ENCODE results near the gene ZNF778.

ZNF778 gene

DNA sequence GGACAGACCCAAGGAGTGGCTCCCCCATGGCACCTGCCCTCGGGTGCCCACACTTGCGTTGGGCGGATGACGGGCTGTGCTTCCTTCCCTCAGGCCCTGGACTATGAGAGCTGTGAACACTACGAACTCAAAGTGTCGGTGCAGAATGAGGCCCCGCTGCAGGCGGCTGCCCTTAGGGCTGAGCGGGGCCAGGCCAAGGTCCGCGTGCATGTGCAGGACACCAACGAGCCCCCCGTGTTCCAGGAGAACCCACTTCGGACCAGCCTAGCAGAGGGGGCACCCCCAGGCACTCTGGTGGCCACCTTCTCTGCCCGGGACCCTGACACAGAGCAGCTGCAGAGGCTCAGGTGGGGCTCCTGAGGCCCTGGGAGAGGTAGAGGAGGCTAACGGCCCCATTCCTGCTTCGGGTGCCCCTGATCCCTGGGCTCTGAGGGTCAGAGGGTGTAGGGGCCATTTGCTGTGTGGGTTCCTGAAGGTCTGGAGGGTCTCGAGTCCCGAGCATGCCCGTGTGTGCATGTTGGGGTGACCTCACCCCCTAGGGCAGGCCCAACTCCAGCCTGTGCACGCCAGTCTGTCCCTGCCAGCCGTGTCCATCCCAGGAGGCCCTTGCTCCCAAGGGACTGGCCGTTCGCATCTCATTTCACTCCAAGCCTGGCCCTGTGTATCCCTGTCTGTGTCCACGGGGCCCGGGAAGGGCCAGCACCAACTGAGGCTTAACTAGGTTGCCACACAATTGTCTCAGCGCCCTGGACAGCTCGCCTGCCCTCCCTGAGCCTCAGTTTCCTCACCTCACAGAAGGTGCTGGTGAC lies 27.1 kb upstream of the ZNF778 start:
- TF ChIP-seq SIN3A (IDR thresholded peaks at IDR 0.05; ENCODE audit: borderline replicate concordance, insufficient read depth, low read length), result no peak

DNA sequence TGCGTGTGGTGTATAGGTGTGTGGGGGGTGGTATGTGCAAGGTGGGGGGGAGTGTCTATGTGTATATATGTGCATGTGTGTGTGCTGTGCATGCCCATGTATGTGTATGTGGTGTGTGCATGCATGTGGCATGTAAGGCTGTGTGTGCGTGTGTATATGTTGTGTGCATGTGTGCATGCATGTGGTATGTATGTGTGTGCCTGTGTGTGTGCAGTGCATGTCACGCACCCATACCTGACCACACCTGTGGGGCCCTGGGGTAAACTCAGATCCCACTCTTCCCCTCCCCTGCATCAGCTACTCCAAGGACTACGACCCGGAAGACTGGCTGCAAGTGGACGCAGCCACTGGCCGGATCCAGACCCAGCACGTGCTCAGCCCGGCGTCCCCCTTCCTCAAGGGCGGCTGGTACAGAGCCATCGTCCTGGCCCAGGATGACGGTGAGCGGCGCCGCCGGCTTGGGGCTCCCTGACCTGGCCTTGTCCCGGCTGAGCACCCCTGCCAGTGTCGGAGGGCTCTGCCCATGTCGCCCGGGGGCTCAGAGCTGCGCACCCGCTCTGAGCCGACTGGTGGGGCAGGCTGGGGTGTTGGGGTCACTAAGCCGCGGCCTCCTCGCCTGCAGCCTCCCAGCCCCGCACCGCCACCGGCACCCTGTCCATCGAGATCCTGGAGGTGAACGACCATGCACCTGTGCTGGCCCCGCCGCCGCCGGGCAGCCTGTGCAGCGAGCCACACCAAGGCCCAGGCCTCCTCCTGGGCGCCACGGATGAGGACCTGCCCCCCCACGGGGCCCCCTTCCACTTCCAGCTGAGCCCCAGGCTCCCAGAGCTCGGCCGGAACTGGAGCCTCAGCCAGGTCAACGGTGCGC lies 26.2 kb upstream of the ZNF778 start:
- TF ChIP-seq, protein P1, sequence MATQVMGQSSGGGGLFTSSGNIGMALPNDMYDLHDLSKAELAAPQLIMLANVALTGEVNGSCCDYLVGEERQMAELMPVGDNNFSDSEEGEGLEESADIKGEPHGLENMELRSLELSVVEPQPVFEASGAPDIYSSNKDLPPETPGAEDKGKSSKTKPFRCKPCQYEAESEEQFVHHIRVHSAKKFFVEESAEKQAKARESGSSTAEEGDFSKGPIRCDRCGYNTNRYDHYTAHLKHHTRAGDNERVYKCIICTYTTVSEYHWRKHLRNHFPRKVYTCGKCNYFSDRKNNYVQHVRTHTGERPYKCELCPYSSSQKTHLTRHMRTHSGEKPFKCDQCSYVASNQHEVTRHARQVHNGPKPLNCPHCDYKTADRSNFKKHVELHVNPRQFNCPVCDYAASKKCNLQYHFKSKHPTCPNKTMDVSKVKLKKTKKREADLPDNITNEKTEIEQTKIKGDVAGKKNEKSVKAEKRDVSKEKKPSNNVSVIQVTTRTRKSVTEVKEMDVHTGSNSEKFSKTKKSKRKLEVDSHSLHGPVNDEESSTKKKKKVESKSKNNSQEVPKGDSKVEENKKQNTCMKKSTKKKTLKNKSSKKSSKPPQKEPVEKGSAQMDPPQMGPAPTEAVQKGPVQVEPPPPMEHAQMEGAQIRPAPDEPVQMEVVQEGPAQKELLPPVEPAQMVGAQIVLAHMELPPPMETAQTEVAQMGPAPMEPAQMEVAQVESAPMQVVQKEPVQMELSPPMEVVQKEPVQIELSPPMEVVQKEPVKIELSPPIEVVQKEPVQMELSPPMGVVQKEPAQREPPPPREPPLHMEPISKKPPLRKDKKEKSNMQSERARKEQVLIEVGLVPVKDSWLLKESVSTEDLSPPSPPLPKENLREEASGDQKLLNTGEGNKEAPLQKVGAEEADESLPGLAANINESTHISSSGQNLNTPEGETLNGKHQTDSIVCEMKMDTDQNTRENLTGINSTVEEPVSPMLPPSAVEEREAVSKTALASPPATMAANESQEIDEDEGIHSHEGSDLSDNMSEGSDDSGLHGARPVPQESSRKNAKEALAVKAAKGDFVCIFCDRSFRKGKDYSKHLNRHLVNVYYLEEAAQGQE (IDR thresholded peaks at IDR 0.05; ENCODE audit: insufficient read depth in 1 of 2, low read depth in 2 of 2, low read length in 2 of 2), result no peak
- no peak for TF ChIP-seq SIN3A (IDR thresholded peaks at IDR 0.05; ENCODE audit: borderline replicate concordance, insufficient read depth, low read length)
- TF ChIP-seq POLR2AphosphoS5 (IDR thresholded peaks at IDR 0.05; ENCODE audit: low read depth, low read length), result no peak
- TF ChIP-seq FOXP2 (optimal IDR thresholded peaks at IDR 0.05; ENCODE audit: borderline replicate concordance, extremely low read depth, extremely low read length, insufficient read depth), result no peak
- no peak for TF ChIP-seq TAF1 (IDR thresholded peaks at IDR 0.05; ENCODE audit: borderline replicate concordance, insufficient read depth, low read length)

DNA sequence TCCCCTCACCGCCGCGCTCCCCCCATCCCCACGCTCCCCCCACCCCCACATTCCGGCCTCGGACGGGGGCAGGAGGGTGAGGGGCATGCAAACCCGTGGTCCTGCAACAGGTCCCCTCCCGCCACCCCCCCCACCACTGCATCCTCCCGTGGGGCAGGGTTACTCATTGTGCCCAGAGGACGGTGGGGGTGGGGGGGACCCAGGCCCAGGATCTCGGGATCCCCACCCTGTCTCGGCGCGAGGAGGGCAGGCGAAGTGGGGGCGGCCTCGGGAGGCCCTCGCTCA lies 25.7 kb upstream of the ZNF778 start:
- TF ChIP-seq POLR2AphosphoS5 (IDR thresholded peaks at IDR 0.05; ENCODE audit: low read depth, low read length) (no peak), FOXP2 (optimal IDR thresholded peaks at IDR 0.05; ENCODE audit: borderline replicate concordance, extremely low read depth, extremely low read length, insufficient read depth) (no peak), SIN3A (IDR thresholded peaks at IDR 0.05; ENCODE audit: borderline replicate concordance, insufficient read depth, low read length) (no peak), TAF1 (IDR thresholded peaks at IDR 0.05; ENCODE audit: borderline replicate concordance, insufficient read depth, low read length) (no peak)
- TF ChIP-seq, protein P1 (IDR thresholded peaks at IDR 0.05; ENCODE audit: insufficient read depth in 1 of 2, low read depth in 2 of 2, low read length in 2 of 2), result no peak

DNA sequence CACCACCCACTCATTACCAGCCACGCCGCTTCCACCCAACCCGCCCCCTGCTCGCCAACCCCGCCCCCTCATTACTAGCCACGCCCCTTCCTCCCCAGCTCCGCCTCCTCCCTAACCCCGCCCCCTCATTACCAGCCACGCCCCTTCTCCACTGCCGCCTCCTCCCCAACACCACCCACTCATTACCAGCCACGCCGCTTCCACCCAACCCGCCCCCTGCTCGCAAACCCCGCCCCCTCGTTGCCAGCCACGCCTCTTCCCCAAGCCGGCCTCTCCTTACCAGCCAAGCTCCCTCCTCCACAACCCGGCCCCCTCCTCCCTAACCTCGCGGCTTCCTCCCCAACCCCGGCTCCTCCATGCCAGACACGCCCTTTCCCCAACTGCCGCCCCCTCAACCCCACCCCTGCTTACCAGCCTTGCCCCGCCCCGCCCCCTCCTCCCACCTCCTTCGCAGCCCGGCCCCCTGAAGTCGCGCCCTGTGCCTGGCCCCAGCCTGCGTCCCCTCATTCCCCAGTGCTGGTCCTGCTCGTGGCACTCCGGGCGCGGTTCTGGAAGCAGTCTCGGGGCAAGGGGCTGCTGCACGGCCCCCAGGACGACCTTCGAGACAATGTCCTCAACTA lies 24.4 kb upstream of the ZNF778 start:
- TF ChIP-seq TAF1 (IDR thresholded peaks at IDR 0.05; ENCODE audit: borderline replicate concordance, insufficient read depth, low read length) (no peak), FOXP2 (optimal IDR thresholded peaks at IDR 0.05; ENCODE audit: borderline replicate concordance, extremely low read depth, extremely low read length, insufficient read depth) (no peak), SIN3A (IDR thresholded peaks at IDR 0.05; ENCODE audit: borderline replicate concordance, insufficient read depth, low read length) (no peak), POLR2AphosphoS5 (IDR thresholded peaks at IDR 0.05; ENCODE audit: low read depth, low read length) (no peak)
- TF ChIP-seq, protein P1 (IDR thresholded peaks at IDR 0.05; ENCODE audit: insufficient read depth in 1 of 2, low read depth in 2 of 2, low read length in 2 of 2), result no peak

DNA sequence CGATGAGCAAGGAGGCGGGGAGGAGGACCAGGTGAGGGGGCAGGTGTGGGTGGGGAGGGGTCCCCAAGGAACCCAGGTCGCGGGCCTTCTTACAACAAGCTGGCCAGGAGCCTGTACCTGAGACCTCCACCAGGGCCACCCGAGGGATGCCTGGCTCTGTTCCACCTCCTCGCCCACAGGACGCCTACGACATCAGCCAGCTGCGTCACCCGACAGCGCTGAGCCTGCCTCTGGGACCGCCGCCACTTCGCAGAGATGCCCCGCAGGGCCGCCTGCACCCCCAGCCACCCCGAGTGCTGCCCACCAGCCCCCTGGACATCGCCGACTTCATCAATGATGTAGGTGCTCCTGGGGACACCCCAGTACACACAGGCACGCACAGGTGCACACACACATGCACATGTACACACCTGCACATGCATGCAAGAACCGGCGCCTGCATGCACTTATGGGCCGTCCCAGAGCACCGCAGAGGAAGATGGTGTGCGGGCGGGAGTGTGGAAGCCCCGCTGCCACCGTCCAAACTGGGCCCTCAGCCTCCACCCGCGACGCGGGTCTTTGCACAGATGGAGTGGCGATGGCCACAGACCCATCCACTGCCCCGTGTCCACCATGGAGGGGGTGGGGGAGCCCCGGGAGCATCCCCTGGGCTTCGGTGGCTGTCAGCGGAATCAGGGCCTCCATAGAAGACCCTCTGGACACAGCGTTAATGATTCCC lies 23.8 kb upstream of the ZNF778 start:
- TF ChIP-seq FOXP2 (optimal IDR thresholded peaks at IDR 0.05; ENCODE audit: borderline replicate concordance, extremely low read depth, extremely low read length, insufficient read depth), result no peak
- TF ChIP-seq TAF1 (IDR thresholded peaks at IDR 0.05; ENCODE audit: borderline replicate concordance, insufficient read depth, low read length), result no peak
- TF ChIP-seq POLR2AphosphoS5 (IDR thresholded peaks at IDR 0.05; ENCODE audit: low read depth, low read length), result no peak
